Smooth muscle cell of the brain vasculature (primary cell): ENCODE data around the gene MOGAT2.

Experiments
- DNase-seq: peaks from one replicate; pipeline ENCODE4 v3.0.0-alpha.2; 2012; ENCODE audit warnings: low read depth, low spot score

Gene MOGAT2

DNA sequence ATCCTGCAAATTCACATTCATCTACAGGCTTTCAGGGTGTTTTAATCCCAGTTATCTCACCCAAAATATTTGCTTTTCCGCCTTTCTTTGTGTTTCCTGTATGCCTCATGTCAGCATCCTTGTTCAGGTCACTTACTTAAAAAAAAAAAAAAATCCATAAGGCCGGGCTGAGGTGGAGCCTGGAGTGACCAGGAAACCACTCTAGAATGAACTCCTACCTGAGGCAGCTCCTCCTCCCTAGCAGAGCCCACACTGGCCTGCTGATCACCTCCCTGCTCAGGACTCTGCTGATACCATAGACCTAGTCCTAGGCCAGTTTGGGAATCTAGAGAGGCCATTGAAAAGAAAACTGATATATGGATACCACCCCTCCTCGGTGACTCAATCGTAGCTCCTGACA, 42.2 kb downstream of the MOGAT2 start:
- no peak for DNase-seq

DNA sequence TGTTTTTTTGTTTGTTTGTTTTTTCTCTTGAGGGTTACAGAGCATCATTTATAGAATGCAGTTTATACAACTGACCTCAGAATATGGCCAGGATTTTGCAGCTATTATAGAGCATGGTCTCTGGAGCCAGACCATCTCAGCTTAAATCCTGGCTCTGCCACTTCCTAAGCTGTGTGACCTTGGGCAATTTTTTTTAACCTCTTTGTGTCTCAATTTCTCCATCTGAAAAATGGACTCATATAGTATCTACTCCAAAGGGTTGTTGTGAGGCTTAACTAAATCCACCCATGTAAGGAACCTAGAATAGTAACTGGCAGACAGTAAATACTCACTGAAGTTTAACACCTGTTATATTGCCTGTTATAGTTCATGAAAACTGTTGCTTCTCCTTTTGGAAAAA, 42.6 kb downstream of the MOGAT2 start:
- DNase-seq: no peak

- no peak for DNase-seq
Measured at GRCh38 chr11:75760710-75761493, 43.3 kb downstream of the MOGAT2 start.

- DNase-seq: no peak
Measured at GRCh38 chr11:75762158-75762557, 44.5 kb downstream of the MOGAT2 start.

DNA sequence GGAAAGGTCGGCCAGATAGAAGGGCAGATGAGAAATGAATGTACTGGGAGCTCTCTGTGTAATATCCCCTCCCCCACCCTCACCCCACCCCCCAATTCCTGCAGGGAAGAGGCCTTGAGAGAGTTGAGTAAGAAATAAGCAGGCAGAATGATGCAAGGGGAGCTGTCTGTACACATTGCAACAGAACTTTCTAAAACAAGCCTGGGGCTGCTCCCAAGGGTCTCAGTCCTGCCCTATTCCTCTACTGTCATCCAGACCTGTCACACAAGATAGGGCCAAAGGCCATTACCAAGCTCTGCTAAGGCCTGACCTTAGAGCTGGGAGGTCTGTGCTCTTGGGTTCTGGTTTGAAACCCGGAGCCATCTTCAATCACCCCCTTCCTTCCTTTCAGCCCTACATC, 45.2 kb downstream of the MOGAT2 start:
- no peak for DNase-seq

DNA sequence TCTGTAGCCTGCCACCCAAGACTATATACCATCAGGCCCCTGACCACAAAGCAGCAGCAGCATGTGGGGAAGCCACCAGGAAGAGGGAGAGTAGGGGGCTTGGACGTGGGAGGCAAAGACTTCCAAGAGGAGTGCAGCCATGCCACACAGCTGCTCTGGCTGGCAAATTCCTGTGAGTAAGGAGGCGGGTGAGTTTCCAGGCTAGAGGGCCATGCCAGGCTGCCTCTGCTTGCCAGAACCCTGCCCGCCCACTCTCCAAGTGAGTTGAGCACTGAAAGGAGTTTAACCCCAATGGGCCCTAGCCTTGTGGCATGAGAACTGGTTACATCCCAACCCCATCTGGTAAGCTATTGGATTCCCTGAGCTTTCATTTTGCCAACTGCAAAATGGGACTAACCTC, 46.2 kb downstream of the MOGAT2 start:
- DNase-seq: no peak

- no peak for DNase-seq
Measured at GRCh38 chr11:75765116-75765515, 47.5 kb downstream of the MOGAT2 start.

- DNase-seq: no peak
Measured at GRCh38 chr11:75766443-75767227, 49.0 kb downstream of the MOGAT2 start.

GRCh38 chr11:75767228-75767572, 49.6 kb downstream of the MOGAT2 start:
- DNase-seq: no peak

DNA sequence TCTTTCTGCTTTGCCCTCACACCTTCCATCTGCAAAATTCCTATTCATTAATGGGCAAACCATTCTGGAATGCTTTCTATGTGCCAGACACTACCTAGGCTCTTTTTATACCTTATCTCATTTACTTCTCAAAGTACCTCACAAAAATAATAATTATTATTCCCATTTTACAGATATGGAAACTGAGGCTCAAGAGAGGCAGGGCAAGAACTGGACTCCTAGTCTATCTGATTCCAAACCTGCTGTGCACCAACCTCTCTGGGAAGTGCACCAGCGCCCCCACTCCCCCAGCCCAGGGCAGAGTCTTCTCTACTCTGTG, 50.1 kb downstream of the MOGAT2 start:
- DNase-seq: no peak

GRCh38 chr11:75768112-75768908, 50.7 kb downstream of the MOGAT2 start, which contains the start of gene DGAT2:
Gene DGAT2 (plus strand): TSS chr11:75768778. CDS start chr11:75768992, 214 bp downstream.
- no peak for DNase-seq

DNA sequence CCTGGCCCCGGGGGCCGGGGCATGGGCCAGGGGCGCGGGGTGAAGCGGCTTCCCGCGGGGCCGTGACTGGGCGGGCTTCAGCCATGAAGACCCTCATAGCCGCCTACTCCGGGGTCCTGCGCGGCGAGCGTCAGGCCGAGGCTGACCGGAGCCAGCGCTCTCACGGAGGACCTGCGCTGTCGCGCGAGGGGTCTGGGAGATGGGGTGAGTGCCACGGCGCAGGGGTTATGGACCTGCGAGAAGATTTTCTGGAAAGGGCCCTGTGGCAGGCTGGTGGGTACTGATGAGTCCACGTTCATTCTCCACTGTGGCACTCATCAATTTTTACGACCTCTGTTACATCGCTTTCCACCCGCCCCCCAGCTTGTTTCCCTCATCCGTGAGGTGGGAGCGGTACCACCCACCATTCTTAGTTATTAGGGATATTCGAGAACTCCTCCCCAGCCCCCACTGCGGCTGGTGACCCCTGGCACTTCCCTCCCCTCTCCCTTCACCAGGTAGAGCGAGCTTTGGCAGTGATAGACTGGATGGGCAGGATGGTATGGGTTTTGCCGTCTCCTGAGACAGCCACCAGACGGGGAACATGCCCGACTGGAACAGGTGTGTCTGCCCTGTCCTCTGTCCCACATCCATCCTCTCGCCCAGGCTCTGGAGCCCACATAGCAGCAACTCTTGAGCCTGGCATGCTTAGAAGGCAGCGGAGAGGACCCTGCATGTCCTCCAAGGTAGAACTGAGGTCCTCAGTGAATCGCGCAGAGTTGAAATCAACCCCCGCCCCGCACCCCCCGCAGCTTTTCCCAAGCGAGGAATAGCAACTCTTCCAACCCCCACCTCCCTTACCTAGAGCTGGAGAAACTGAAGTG, 51.5 kb downstream of the MOGAT2 start:
- DNase-seq: no peak

DNA sequence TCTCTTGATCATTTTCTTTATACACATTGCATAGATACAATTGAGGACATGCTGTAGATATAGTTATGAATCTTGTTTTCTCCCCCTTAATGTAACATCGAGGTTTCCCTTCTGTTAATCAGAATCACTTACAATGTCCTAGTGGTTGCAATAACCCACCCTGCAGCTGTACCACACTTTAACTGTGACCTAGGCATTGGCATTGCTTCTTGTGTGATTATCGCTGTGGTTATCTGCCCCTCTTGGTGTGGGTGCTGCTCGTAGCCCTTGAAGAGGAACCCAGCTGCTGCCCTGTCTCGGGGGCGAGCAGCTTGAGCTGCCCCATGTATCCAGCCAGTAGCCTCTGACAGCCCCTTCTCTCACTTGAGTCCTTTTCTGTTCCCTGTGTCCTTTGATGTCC, 52.5 kb downstream of the MOGAT2 start:
- DNase-seq: no peak

DNA sequence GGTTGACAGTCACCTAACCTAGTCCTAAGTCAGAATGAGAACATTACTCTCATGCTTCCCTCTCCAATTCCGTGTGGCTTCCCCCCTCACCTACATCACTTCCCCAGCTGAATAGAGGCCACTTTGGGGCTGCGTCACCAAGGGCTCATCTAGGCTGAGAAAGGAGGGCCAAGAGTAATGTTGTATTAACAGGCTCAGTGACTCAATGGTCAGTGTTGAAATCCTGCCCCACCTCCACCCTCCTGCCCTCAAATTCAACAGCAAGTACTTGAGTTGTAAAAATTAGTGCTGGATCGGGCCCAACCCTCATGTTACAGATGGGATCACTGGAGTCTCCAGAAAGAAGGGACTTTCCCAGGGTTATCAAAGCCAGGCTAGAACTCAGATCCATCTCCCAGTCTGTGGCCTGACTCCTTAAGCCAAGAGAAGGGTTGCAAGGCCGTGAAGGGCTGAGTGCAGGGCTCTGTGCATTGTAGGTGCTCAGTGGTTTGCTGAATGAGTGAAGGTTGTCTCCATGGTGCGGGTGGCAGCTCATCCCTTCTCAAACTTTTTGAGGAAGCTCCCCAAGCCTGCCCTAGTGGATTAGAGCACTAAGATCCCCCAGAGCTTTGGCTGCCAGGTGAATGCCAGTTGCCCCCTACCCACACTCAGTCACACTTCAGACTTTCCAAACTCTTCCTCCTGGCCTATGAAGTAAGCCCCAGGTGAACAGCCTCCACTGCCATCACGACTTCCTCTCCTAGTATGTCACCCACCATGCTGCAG, 54.2 kb downstream of the MOGAT2 start:
- no peak for DNase-seq

- no peak for DNase-seq
Measured at GRCh38 chr11:75773595-75774353, 56.1 kb downstream of the MOGAT2 start.

GRCh38 chr11:75775056-75775455, 57.4 kb downstream of the MOGAT2 start:
- no peak for DNase-seq

DNA sequence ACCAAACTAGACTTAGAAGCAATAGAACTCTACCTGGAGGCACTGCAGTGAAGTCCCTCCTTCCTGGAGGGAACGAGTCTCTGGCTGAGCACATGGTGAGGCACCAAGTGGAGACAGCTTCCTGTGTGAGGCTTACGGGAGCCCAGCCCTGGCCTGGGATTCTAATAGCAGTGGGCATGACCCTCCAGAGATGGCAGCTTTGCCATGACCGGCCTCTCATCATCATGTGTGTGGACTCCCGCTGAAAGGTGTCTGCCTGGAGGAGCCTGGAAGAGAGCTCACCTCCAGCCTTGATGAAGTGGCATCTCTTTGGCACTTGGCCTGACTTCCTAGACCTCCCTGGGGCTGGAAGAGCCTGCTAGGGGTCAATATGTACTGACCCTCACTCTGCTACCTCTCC, 58.9 kb downstream of the MOGAT2 start:
- no peak for DNase-seq

DNA sequence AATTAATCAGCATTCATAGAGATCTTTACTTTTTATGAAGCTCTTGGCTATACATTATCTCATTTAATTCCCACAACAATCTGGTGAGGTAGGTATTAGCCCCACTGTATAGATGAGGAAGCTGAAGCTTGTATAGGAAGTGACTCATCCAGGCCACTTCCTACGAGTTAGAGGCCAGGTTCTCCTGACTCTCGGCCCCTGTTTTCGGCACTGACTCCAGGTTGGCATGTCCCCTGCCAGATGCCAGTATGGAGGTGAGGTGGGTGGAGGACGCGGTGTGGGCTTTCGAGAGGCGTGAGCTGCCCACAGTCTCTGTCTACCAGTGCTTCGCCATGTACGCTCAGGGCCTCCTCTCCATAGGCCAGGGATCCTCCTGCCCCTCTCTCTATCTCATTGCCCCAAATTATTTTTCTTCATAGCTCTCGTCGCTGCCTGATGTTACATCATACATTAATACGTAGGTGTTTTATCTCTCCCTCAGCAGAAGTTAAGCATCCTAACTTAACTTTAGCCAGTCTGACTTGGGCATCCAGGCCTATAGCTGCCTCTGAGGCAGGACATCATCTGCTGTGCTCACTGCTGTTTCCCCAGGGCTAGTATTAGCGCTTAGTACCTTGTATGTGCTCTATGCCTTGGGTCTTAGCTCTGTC, 59.9 kb downstream of the MOGAT2 start:
- no peak for DNase-seq

GRCh38 chr11:75778962-75779361, 61.3 kb downstream of the MOGAT2 start:
- no peak for DNase-seq
